ENCODE results near the gene RYR3. TPM values are rescaled to one million over a fixed set of nuclear protein-coding genes. Genes with fewer than 3 reads are reported as not detected.

Gene RYR3
- polyA plus RNA-seq, 1 donor, result 6.5 TPM

DNA sequence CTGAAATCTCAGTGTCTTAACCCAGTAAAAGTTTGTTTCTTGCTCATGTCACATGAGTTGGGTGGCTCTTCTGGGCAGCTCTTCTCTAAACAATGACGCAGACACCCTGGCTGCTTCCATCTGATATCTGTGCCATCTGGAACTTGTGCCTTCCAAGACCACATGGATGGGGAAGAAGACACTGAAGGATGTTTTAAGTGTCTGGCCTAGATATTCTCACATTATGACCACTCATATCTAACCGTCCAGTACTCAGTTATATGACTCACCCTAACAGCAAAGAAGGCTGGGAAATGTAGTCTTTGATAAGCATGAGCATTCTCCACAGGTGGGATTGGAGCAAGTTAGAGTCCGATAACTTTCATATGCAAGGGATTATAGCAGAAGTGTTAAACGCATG is 66.4 kb downstream of the RYR3 start:
- no peak for DNase-seq
- no peaks in the 10 kb centered on the region for H3K9me3 ChIP-seq (ENCODE audit: control insufficient read depth, low read depth, low read length)
- WGBS (ENCODE audit: insufficient coverage, low lambda C conversion rate), result no CpG with 5 or more reads among the region's 4 CpGs

DNA sequence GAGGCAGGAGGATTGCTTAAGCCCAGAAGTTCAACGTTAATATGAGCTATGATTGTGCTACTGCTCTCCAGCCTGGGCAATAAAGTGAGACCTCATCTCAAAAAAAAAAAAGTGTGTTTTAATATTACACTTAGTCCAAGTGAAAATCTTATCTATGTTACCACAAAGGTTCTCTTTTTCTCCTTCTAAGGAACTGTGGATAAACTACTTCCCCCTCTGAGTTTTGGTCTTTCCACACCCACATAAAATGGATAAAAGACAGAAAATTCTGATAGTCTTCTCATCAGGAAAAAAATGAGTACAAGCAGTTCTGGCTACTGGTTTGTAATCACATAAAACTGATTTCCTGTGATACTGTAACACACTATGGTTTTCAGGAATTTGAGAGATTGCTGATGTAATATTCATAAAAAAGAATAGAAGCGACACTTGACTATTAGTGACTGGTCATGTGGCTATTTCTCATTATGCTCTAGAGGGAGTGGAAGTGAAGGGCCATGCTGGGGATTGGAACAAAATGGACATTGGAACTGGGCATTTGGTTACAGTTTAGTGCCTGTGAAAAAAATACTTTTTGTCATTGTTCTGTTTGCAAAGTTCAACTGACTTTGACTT is 68.2 kb downstream of the RYR3 start:
- H3K27ac ChIP-seq (ENCODE audit: low read length), result no peak overlapping the region
- no peak overlapping the region for H3K4me3 ChIP-seq (ENCODE audit: low read length)
- WGBS (ENCODE audit: insufficient coverage, low lambda C conversion rate), result 60% methylated on average over 1 of the region's 2 CpGs
- no peaks in the 10 kb centered on the region for H3K9me3 ChIP-seq (ENCODE audit: control insufficient read depth, low read depth, low read length)
- no peak for DNase-seq
- H3K36me3 ChIP-seq (ENCODE audit: control insufficient read depth, insufficient read depth, low read length), result no peaks in the 10 kb centered on the region
- no peaks in the 10 kb centered on the region for H3K4me1 ChIP-seq (ENCODE audit: control insufficient read depth, insufficient read depth, low read length)
- H3K27me3 ChIP-seq (ENCODE audit: control insufficient read depth, insufficient read depth, low read length), result no peaks in the 10 kb centered on the region

More for the DNA sequence above, 66.4 kb downstream of the RYR3 start:
- Histone ChIP-seq H3K36me3 (ENCODE audit: control insufficient read depth, insufficient read depth, low read length) (no peaks in the 10 kb centered on the region), H3K4me3 (ENCODE audit: low read length) (no peak overlapping the region), H3K27ac (ENCODE audit: low read length) (no peak overlapping the region), H3K4me1 (ENCODE audit: control insufficient read depth, insufficient read depth, low read length) (no peaks in the 10 kb centered on the region), H3K27me3 (ENCODE audit: control insufficient read depth, insufficient read depth, low read length) (no peaks in the 10 kb centered on the region)

DNA sequence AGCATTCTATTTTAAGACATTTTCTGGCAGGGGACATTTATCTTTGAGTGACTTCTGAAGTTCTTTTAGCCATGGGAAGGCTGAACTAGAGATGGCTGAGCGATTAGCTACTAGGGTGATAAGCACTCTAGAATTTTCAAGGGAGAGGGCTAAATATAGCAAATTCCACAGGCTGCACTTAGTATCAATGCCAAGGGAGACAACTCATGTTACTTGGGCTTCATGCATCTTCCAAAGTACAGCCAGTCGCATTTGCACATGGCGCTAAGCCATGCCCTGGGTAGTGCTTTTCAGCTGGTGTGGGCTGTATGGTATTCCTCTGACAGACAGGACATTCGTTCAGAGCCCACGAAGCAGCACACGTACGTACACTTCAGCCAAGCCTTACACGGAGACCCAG is 69.6 kb downstream of the RYR3 start:
- Histone ChIP-seq H3K9me3 (ENCODE audit: control insufficient read depth, low read depth, low read length) (no peaks in the 10 kb centered on the region), H3K4me1 (ENCODE audit: control insufficient read depth, insufficient read depth, low read length) (no peaks in the 10 kb centered on the region), H3K36me3 (ENCODE audit: control insufficient read depth, insufficient read depth, low read length) (no peaks in the 10 kb centered on the region), H3K27me3 (ENCODE audit: control insufficient read depth, insufficient read depth, low read length) (no peaks in the 10 kb centered on the region), H3K27ac (ENCODE audit: low read length) (no peak overlapping the region), H3K4me3 (ENCODE audit: low read length) (no peak overlapping the region)
- no peak for DNase-seq
- no CpG with 5 or more reads among the region's 8 CpGs for WGBS (ENCODE audit: insufficient coverage, low lambda C conversion rate)

DNA sequence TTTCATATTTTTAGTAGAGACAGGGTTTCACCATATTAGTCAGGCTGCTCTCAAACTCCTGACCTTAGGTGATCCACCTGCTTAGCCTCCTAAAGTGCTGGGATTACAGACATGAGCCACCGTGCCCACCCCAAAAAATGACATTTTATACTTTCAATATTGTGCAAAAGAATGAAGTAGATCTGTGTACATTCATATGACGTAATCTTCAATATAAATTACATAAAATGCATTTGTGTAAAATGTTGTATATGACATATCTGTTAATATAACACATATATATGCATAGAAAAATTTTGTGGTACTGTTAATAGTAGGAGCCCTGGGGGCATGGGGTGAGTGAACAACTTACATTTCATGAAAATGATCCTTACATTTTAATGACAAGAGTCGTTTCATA is 71.7 kb downstream of the RYR3 start:
- H3K27ac ChIP-seq (ENCODE audit: low read length), result no peak overlapping the region
- no peaks in the 10 kb centered on the region for H3K36me3 ChIP-seq (ENCODE audit: control insufficient read depth, insufficient read depth, low read length)
- H3K4me3 ChIP-seq (ENCODE audit: low read length), result no peak overlapping the region
- H3K27me3 ChIP-seq (ENCODE audit: control insufficient read depth, insufficient read depth, low read length), result no peaks in the 10 kb centered on the region
- no peaks in the 10 kb centered on the region for H3K9me3 ChIP-seq (ENCODE audit: control insufficient read depth, low read depth, low read length)
- WGBS (ENCODE audit: insufficient coverage, low lambda C conversion rate), result 100% methylated on average over 1 of the region's 3 CpGs
- no peak for DNase-seq
- H3K4me1 ChIP-seq (ENCODE audit: control insufficient read depth, insufficient read depth, low read length), result no peaks in the 10 kb centered on the region

DNA sequence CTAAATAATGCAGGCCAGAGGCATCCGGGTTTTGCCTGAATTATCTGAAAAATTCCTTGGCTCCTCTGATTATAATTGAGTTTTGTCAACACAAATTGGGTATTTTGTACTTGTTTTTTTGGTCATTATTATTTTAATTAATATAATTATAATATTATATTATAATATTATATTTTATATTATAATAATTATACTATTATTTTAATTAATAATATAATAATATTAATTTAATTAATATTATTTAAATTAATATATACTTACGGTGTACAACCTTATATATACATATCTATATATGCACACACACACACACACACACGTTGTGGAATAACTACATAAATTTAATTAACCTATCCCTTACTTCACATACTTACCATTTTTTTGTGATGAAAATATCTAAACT is 73.5 kb downstream of the RYR3 start:
- no peak overlapping the region for H3K27ac ChIP-seq (ENCODE audit: low read length)
- H3K4me3 ChIP-seq (ENCODE audit: low read length), result no peak overlapping the region
- no peaks in the 10 kb centered on the region for H3K36me3 ChIP-seq (ENCODE audit: control insufficient read depth, insufficient read depth, low read length)
- H3K4me1 ChIP-seq (ENCODE audit: control insufficient read depth, insufficient read depth, low read length), result no peaks in the 10 kb centered on the region
- WGBS (ENCODE audit: insufficient coverage, low lambda C conversion rate), result 100% methylated on average over 1 of the region's 3 CpGs
- no peaks in the 10 kb centered on the region for H3K27me3 ChIP-seq (ENCODE audit: control insufficient read depth, insufficient read depth, low read length)
- DNase-seq, result no peak
- no peaks in the 10 kb centered on the region for H3K9me3 ChIP-seq (ENCODE audit: control insufficient read depth, low read depth, low read length)

DNA sequence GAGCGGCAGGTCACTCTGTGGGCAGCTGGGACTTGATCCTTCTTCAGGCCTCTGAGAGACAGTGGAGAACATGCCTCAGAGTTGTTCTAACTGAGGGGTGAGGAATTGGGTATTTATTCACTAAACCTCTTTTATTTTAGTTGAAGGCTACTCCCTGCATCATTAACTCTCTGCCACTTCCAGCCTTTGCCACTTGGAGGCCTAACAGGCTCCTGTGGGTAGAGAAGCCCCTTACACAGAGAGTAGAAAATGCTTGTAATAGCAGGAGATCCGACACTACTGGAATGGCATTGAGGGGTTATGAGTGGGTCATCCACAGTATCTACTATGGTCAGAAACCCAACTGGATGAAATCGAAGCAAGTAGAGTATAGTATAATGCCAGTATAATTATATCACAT is 81.7 kb downstream of the RYR3 start:
- no peaks in the 10 kb centered on the region for H3K9me3 ChIP-seq (ENCODE audit: control insufficient read depth, low read depth, low read length)
- no peak overlapping the region for H3K4me3 ChIP-seq (ENCODE audit: low read length)
- no CpG with 5 or more reads among the region's 3 CpGs for WGBS (ENCODE audit: insufficient coverage, low lambda C conversion rate)
- no peaks in the 10 kb centered on the region for H3K36me3 ChIP-seq (ENCODE audit: control insufficient read depth, insufficient read depth, low read length)
- no peaks in the 10 kb centered on the region for H3K4me1 ChIP-seq (ENCODE audit: control insufficient read depth, insufficient read depth, low read length)
- no peaks in the 10 kb centered on the region for H3K27me3 ChIP-seq (ENCODE audit: control insufficient read depth, insufficient read depth, low read length)
- H3K27ac ChIP-seq (ENCODE audit: low read length), result no peak overlapping the region
- DNase-seq, result no peak

DNA sequence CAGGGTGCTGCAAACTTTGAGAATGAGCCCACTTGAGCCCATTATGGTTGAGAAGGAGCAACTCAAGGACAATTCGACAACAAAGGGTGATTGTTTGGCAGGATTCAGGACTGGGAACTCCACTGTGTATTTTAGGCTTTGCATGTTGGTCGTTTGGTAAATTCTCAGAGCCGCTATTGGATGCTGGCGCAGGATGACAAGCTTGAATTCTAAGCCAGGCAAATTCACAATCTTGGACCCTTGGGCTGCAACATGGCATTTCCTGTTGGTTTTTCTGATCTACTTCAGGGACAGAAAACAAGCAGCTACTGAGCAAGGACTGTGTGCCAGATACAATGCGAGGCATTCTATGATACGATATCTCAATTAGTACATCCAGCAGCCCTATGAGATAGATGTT is 82.8 kb downstream of the RYR3 start:
- H3K27ac ChIP-seq (ENCODE audit: low read length), result no peak overlapping the region
- no peak overlapping the region for H3K4me3 ChIP-seq (ENCODE audit: low read length)
- H3K4me1 ChIP-seq (ENCODE audit: control insufficient read depth, insufficient read depth, low read length), result no peaks in the 10 kb centered on the region
- no peaks in the 10 kb centered on the region for H3K27me3 ChIP-seq (ENCODE audit: control insufficient read depth, insufficient read depth, low read length)
- DNase-seq, result no peak
- H3K36me3 ChIP-seq (ENCODE audit: control insufficient read depth, insufficient read depth, low read length), result no peaks in the 10 kb centered on the region
- H3K9me3 ChIP-seq (ENCODE audit: control insufficient read depth, low read depth, low read length), result no peaks in the 10 kb centered on the region
- WGBS (ENCODE audit: insufficient coverage, low lambda C conversion rate), result no CpG with 5 or more reads among the region's 6 CpGs

DNA sequence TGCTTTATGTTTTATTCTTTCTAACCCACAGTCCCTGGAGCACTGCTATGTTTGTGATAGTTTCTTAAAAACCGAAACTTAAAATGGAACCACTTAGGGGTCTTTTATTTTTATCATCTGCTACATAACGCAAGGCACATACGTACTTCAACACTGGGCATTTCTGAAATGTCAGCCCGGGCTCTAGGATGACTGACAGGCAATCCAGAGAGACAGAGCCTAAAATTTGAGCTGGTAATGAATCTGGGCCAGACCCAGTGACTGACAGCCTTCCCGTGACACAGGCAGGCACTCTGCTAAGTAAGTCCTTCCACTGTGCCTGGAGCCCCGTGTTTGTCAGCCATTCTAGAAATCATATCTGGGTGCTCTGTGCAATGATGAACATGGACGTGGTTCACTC is 84.6 kb downstream of the RYR3 start:
- DNase-seq, result no peak
- H3K9me3 ChIP-seq (ENCODE audit: control insufficient read depth, low read depth, low read length), result no peaks in the 10 kb centered on the region
- H3K36me3 ChIP-seq (ENCODE audit: control insufficient read depth, insufficient read depth, low read length), result no peaks in the 10 kb centered on the region
- H3K4me3 ChIP-seq (ENCODE audit: low read length), result no peak overlapping the region
- H3K27me3 ChIP-seq (ENCODE audit: control insufficient read depth, insufficient read depth, low read length), result no peaks in the 10 kb centered on the region
- H3K4me1 ChIP-seq (ENCODE audit: control insufficient read depth, insufficient read depth, low read length), result no peaks in the 10 kb centered on the region
- no CpG with 5 or more reads among the region's 7 CpGs for WGBS (ENCODE audit: insufficient coverage, low lambda C conversion rate)
- no peak overlapping the region for H3K27ac ChIP-seq (ENCODE audit: low read length)

DNA sequence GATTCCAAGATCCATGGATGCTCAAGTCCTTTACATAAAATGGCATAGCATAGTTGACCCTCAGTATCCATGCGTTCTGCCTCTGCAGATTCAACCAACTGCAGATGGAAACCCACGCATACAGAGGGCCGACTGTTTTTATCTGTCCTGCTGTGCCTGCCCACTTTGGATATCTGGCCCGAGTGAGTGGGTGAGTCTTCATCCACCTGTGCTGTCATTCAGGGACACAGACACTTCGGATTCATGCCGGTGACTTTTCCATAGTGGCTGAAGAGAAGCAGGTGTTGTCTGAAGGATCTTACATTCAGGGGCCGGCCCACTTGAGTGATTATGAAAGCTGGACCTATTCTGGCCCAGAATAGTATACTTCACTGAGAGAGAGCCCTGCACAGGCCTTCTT is 85.1 kb downstream of the RYR3 start:
- Histone ChIP-seq H3K9me3 (ENCODE audit: control insufficient read depth, low read depth, low read length) (no peaks in the 10 kb centered on the region), H3K27ac (ENCODE audit: low read length) (no peak overlapping the region), H3K36me3 (ENCODE audit: control insufficient read depth, insufficient read depth, low read length) (no peaks in the 10 kb centered on the region), H3K4me3 (ENCODE audit: low read length) (no peak overlapping the region), H3K4me1 (ENCODE audit: control insufficient read depth, insufficient read depth, low read length) (no peaks in the 10 kb centered on the region), H3K27me3 (ENCODE audit: control insufficient read depth, insufficient read depth, low read length) (no peaks in the 10 kb centered on the region)
- WGBS (ENCODE audit: insufficient coverage, low lambda C conversion rate), result no CpG with 5 or more reads among the region's 7 CpGs
- no peak for DNase-seq

DNA sequence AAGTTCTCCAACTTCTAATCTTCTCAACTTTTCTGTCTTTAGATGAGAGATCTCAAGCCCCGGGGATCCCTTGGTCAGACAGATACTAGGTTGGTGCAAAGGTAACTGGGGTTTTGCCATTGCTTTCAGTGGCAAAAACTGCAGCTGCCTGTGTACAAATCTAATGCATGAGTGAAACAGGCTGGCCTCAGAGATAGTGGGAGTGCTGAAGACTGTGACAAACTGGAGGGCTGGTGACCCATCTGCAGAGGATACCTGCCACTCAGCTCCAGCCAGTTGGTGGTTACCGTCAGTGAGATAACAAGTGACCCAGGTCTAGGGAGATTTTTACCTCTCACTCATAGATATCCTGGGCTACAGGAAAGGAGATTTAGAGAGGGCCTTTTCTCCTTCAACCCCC is 85.7 kb downstream of the RYR3 start:
- DNase-seq, result no peak
- Histone ChIP-seq H3K9me3 (ENCODE audit: control insufficient read depth, low read depth, low read length) (no peaks in the 10 kb centered on the region), H3K27me3 (ENCODE audit: control insufficient read depth, insufficient read depth, low read length) (no peaks in the 10 kb centered on the region), H3K4me1 (ENCODE audit: control insufficient read depth, insufficient read depth, low read length) (no peaks in the 10 kb centered on the region), H3K36me3 (ENCODE audit: control insufficient read depth, insufficient read depth, low read length) (no peaks in the 10 kb centered on the region), H3K27ac (ENCODE audit: low read length) (no peak overlapping the region), H3K4me3 (ENCODE audit: low read length) (no peak overlapping the region)
- WGBS (ENCODE audit: insufficient coverage, low lambda C conversion rate), result no CpG with 5 or more reads among the region's 2 CpGs

DNA sequence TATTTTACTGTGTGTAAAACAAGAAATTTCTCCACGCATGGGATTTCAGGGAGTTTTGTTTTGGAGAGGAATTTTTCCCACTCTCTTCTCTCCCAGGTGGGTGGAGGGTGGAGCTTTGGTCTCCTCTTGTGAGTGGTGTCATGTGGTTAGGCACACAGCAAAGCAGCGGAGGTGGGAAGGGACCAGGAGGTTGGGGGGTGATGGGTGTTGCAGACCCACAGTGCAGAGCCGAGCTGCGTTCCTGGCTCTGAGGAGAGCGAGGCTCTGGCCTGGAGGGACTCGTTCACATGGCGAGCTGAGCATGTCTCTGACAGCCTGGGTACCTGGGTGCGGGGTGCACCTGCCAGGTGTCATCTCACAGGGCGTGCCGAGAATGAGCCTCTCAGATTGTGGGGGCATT is 87.8 kb downstream of the RYR3 start:
- WGBS (ENCODE audit: insufficient coverage, low lambda C conversion rate), result no CpG with 5 or more reads among the region's 10 CpGs
- H3K4me1 ChIP-seq (ENCODE audit: control insufficient read depth, insufficient read depth, low read length), result no peaks in the 10 kb centered on the region
- H3K9me3 ChIP-seq (ENCODE audit: control insufficient read depth, low read depth, low read length), result no peaks in the 10 kb centered on the region
- H3K36me3 ChIP-seq (ENCODE audit: control insufficient read depth, insufficient read depth, low read length), result no peaks in the 10 kb centered on the region
- H3K27ac ChIP-seq (ENCODE audit: low read length), result no peak overlapping the region
- no peak overlapping the region for H3K4me3 ChIP-seq (ENCODE audit: low read length)
- H3K27me3 ChIP-seq (ENCODE audit: control insufficient read depth, insufficient read depth, low read length), result no peaks in the 10 kb centered on the region
- DNase-seq, result no peak

Measured in large intestine (tissue), 3 donors.